ENCODE results near the gene RTN3. TPM values are rescaled to one million over a fixed set of nuclear protein-coding genes. Genes with fewer than 3 reads are reported as not detected.

RTN3 gene
- total and polyA plus RNA-seq, 4 donors: 42.4 to 89.4 (median 76.6) TPM

DNA sequence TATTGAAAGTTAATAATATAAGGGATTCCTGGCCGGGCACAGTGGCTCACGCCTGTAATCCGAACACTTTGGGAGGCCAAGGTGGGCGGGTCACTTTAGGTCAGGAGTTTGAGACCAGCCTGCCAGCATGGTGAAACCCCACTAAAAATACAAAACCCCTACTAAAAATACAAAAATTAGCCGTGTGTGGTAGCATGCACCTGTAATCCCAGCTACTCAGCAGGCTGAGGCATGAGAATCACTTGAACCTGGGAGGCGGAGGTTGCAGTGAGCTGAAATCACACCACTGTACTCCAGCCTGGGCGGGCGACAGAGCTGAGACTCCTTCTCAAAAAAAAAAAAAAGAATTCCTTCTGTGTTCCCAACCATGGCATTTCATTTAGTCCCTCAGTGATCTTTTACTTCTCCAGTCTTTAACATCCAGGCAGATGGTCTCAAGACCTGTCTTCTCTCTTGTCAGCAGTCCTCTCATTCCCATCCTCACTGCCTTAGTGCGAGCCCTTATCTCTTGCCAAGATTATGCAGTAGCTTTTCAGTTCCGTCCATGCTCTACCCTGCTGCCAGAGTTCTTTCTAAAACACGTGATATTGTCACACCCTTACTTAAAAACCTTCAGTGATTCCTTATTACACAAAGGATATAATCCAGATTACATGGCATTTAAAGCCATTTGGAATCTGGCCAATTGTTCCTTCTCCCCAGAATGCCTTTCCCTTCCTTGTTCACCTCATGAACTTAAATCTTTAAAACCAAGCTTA is 17.9 kb downstream of the RTN3 start:
- no peak for DNase-seq
- no peaks in the 10 kb centered on the region for H3K9me3 ChIP-seq (ENCODE audit: control insufficient read depth, low read length)
- 65 to 69% methylated on average over 11 of the region's 11 CpGs for WGBS, 2 donors
- H3K4me3 ChIP-seq (ENCODE audit: low read length in 2 of 2): no peak overlapping the region
- peaks cover 0 to 8% of the 10 kb centered on the region in 2 donors for H3K4me1 ChIP-seq (ENCODE audit: control insufficient read depth in 1 of 2, insufficient read depth in 2 of 2, low read length in 2 of 2)
- no peaks in the 10 kb centered on the region for H3K36me3 ChIP-seq (ENCODE audit: control insufficient read depth in 1 of 2, insufficient read depth in 2 of 2, low read length in 1 of 2)
- intact Hi-C loops (cut with DNase I): no loop called here
- H3K27ac ChIP-seq (ENCODE audit: low read depth in 1 of 2, low read length in 2 of 2): no peak overlapping the region
- no peak for ATAC-seq (ENCODE audit: low FRiP score)
- no peaks in the 10 kb centered on the region for H3K27me3 ChIP-seq (ENCODE audit: control insufficient read depth in 1 of 2, insufficient read depth in 2 of 2, low read length in 1 of 2)

GRCh38 chr11:63699896-63700295 is 18.6 kb downstream of the RTN3 start:
- no peaks in the 10 kb centered on the region for H3K9me3 ChIP-seq (ENCODE audit: control insufficient read depth, low read length)
- H3K4me3 ChIP-seq (ENCODE audit: low read length in 2 of 2): no peak overlapping the region
- no peak overlapping the region for H3K27ac ChIP-seq (ENCODE audit: low read depth in 1 of 2, low read length in 2 of 2)
- H3K27me3 ChIP-seq (ENCODE audit: control insufficient read depth in 1 of 2, insufficient read depth in 2 of 2, low read length in 1 of 2): no peaks in the 10 kb centered on the region
- intact Hi-C loops (cut with DNase I): no loop called here
- ATAC-seq (ENCODE audit: low FRiP score) (no peak), DNase-seq (no peak)
- no peaks in the 10 kb centered on the region for H3K36me3 ChIP-seq (ENCODE audit: control insufficient read depth in 1 of 2, insufficient read depth in 2 of 2, low read length in 1 of 2)
- peaks cover 0 to 8% of the 10 kb centered on the region in 2 donors for H3K4me1 ChIP-seq (ENCODE audit: control insufficient read depth in 1 of 2, insufficient read depth in 2 of 2, low read length in 2 of 2)
- WGBS, 2 donors: 87 to 98% methylated on average over 1 of the region's 1 CpG

- H3K27me3 ChIP-seq (ENCODE audit: control insufficient read depth in 1 of 2, insufficient read depth in 2 of 2, low read length in 1 of 2): no peaks in the 10 kb centered on the region
- intact Hi-C loops (cut with DNase I): no loop called here
These were observed 24.2 kb downstream of the RTN3 start for GRCh38 chr11:63705526-63705925.

DNA sequence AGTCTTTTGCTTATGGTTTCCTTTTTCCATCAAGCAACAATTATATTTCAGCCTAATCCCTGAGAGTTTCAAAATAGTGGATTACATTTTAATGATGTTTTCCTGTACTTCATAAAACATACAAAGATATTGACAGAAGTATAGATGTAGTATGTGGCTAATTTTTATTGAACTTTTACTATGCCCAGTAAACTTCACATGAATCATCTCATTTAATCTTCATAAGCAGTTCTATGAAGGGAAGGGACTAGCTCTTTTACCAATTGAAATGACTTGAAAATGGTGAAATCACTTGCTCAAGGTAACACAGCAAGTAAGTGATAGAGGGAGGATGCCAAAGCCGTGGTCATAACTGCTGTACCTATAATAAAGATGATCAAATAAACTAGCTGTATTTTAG is 27.5 kb downstream of the RTN3 start:
- Histone ChIP-seq H3K4me1 (ENCODE audit: control insufficient read depth in 1 of 2, insufficient read depth in 2 of 2, low read length in 2 of 2) (peaks cover 0 to 1% of the 10 kb centered on the region in 2 donors), H3K27me3 (ENCODE audit: control insufficient read depth in 1 of 2, insufficient read depth in 2 of 2, low read length in 1 of 2) (no peaks in the 10 kb centered on the region), H3K27ac (ENCODE audit: low read depth in 1 of 2, low read length in 2 of 2) (no peak overlapping the region), H3K9me3 (ENCODE audit: control insufficient read depth, low read length) (no peaks in the 10 kb centered on the region), H3K36me3 (ENCODE audit: control insufficient read depth in 1 of 2, insufficient read depth in 2 of 2, low read length in 1 of 2) (no peaks in the 10 kb centered on the region), H3K4me3 (ENCODE audit: low read length in 2 of 2) (no peak overlapping the region)
- no peak for DNase-seq
- no peak for ATAC-seq (ENCODE audit: low FRiP score)
- intact Hi-C loops (cut with DNase I): no loop called here
- 95 to 97% methylated on average over 1 of the region's 1 CpG for WGBS, 2 donors

More at GRCh38 chr11:63705526-63705925, 24.2 kb downstream of the RTN3 start:
- H3K27ac ChIP-seq (ENCODE audit: low read depth in 1 of 2, low read length in 2 of 2): no peak overlapping the region
- DNase-seq (no peak), ATAC-seq (ENCODE audit: low FRiP score) (no peak)
- peaks cover 0 to 1% of the 10 kb centered on the region in 2 donors for H3K4me1 ChIP-seq (ENCODE audit: control insufficient read depth in 1 of 2, insufficient read depth in 2 of 2, low read length in 2 of 2)
- H3K4me3 ChIP-seq (ENCODE audit: low read length in 2 of 2): no peak overlapping the region
- H3K36me3 ChIP-seq (ENCODE audit: control insufficient read depth in 1 of 2, insufficient read depth in 2 of 2, low read length in 1 of 2): no peaks in the 10 kb centered on the region
- no peaks in the 10 kb centered on the region for H3K9me3 ChIP-seq (ENCODE audit: control insufficient read depth, low read length)
- WGBS, 2 donors: 8 to 10% methylated on average over 2 of the region's 2 CpGs

DNA sequence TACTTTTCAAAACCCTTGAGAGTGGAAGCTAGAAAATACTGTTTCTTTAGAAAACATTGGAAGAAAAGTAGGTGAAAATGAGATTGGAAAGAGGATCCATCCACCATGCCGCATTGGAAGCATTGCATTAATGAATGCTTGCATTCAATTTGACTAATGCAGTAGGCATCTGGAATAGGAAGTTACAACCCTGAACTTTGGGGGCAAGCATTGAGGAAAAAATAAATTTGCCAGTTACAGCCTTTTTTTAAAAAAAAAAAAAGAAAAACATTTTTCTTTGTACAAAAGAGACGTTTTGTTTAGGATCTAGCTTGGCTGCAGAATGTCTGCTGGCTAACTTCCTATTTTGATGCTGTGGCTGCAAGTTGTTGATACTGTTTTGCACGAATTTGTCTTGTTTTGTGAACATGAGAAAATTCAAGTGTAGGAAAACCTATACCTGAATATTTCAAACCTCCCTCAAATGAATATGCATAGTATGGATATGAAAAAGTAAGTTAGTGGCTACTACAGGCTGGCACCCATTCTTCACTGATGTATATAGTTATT is 28.1 kb downstream of the RTN3 start:
- 26% methylated on average over 3 of the region's 3 CpGs for WGBS, 2 donors
- DNase-seq: no peak
- intact Hi-C loops (cut with DNase I): no loop called here

DNA sequence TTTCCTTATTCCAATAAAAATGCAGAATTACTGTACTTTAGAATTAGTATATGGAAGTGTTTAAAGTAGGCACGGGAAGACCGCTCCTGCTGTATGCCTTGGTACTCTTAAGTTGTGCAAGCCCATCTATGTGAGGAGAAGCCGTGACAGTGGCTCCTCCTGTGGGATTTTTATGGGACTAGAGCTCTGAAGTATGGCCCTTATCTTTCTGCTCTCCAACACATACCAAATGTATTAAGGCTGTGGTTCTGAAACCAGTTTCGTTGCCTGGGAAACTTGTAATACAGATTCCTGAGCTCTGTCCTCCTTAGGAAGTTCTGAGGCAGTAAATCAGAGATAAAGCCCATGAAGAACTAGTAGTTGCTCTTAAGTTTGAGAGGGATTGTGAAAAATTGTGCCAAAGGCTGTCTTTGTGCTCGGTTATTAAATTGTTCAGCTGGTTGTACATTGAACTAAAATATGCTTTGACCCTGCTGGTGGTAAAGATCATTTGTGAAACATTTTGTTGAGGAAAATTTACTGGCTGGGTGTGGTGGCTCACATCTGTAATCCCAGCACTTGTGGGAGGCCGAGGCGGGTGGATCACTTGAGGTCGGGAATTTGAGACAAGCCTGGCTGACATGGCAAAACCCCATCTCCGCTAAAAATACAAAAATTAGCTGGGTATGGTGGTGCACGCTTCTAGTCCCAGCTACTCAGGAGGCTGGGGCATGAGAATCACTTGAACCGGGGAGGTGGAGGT is 29.3 kb downstream of the RTN3 start:
- H3K9me3 ChIP-seq (ENCODE audit: control insufficient read depth, low read length): no peaks in the 10 kb centered on the region

More for the DNA sequence above, 28.1 kb downstream of the RTN3 start:
- no peaks in the 10 kb centered on the region for H3K9me3 ChIP-seq (ENCODE audit: control insufficient read depth, low read length)
- H3K36me3 ChIP-seq (ENCODE audit: control insufficient read depth in 1 of 2, insufficient read depth in 2 of 2, low read length in 1 of 2): no peaks in the 10 kb centered on the region
- H3K27me3 ChIP-seq (ENCODE audit: control insufficient read depth in 1 of 2, insufficient read depth in 2 of 2, low read length in 1 of 2): no peaks in the 10 kb centered on the region
- no peak overlapping the region for H3K4me3 ChIP-seq (ENCODE audit: low read length in 2 of 2)
- ATAC-seq (ENCODE audit: low FRiP score): no peak
- peaks cover 0 to 1% of the 10 kb centered on the region in 2 donors for H3K4me1 ChIP-seq (ENCODE audit: control insufficient read depth in 1 of 2, insufficient read depth in 2 of 2, low read length in 2 of 2)
- H3K27ac ChIP-seq (ENCODE audit: low read depth in 1 of 2, low read length in 2 of 2): no peak overlapping the region

GRCh38 chr11:63711838-63712237 is 30.5 kb downstream of the RTN3 start:
- H3K4me3 ChIP-seq (ENCODE audit: low read length in 2 of 2): no peak overlapping the region
- ATAC-seq (ENCODE audit: low FRiP score) (no peak), DNase-seq (no peak)
- H3K27ac ChIP-seq (ENCODE audit: low read depth in 1 of 2, low read length in 2 of 2): no peak overlapping the region
- H3K4me1 ChIP-seq (ENCODE audit: control insufficient read depth in 1 of 2, insufficient read depth in 2 of 2, low read length in 2 of 2): peaks cover 0 to 1% of the 10 kb centered on the region in 2 donors
- WGBS, 2 donors: 91 to 92% methylated on average over 6 of the region's 6 CpGs
- no peaks in the 10 kb centered on the region for H3K27me3 ChIP-seq (ENCODE audit: control insufficient read depth in 1 of 2, insufficient read depth in 2 of 2, low read length in 1 of 2)
- no peaks in the 10 kb centered on the region for H3K36me3 ChIP-seq (ENCODE audit: control insufficient read depth in 1 of 2, insufficient read depth in 2 of 2, low read length in 1 of 2)
- intact Hi-C loops (cut with DNase I): no loop called here
- H3K9me3 ChIP-seq (ENCODE audit: control insufficient read depth, low read length): no peaks in the 10 kb centered on the region

More for the DNA sequence above, 29.3 kb downstream of the RTN3 start:
- H3K4me1 ChIP-seq (ENCODE audit: control insufficient read depth in 1 of 2, insufficient read depth in 2 of 2, low read length in 2 of 2): peaks cover 0 to 1% of the 10 kb centered on the region in 2 donors
- DNase-seq (no peak), ATAC-seq (ENCODE audit: low FRiP score) (no peak)
- H3K27ac ChIP-seq (ENCODE audit: low read depth in 1 of 2, low read length in 2 of 2): no peak overlapping the region
- intact Hi-C loops (cut with DNase I): no loop called here
- H3K36me3 ChIP-seq (ENCODE audit: control insufficient read depth in 1 of 2, insufficient read depth in 2 of 2, low read length in 1 of 2): no peaks in the 10 kb centered on the region
- 68 to 69% methylated on average over 11 of the region's 11 CpGs for WGBS, 2 donors
- no peaks in the 10 kb centered on the region for H3K27me3 ChIP-seq (ENCODE audit: control insufficient read depth in 1 of 2, insufficient read depth in 2 of 2, low read length in 1 of 2)
- H3K4me3 ChIP-seq (ENCODE audit: low read length in 2 of 2): no peak overlapping the region

GRCh38 chr11:63713766-63714165 is 32.5 kb downstream of the RTN3 start:
- intact Hi-C loops (cut with DNase I): no loop called here
- 60 to 66% methylated on average over 2 of the region's 2 CpGs for WGBS, 2 donors
- H3K27ac ChIP-seq (ENCODE audit: low read depth in 1 of 2, low read length in 2 of 2): no peak overlapping the region
- no peak overlapping the region for H3K4me3 ChIP-seq (ENCODE audit: low read length in 2 of 2)
- DNase-seq (no peak), ATAC-seq (ENCODE audit: low FRiP score) (no peak)
- H3K27me3 ChIP-seq (ENCODE audit: control insufficient read depth in 1 of 2, insufficient read depth in 2 of 2, low read length in 1 of 2): no peaks in the 10 kb centered on the region
- H3K9me3 ChIP-seq (ENCODE audit: control insufficient read depth, low read length): no peaks in the 10 kb centered on the region
- peaks cover 0 to 1% of the 10 kb centered on the region in 2 donors for H3K4me1 ChIP-seq (ENCODE audit: control insufficient read depth in 1 of 2, insufficient read depth in 2 of 2, low read length in 2 of 2)
- no peaks in the 10 kb centered on the region for H3K36me3 ChIP-seq (ENCODE audit: control insufficient read depth in 1 of 2, insufficient read depth in 2 of 2, low read length in 1 of 2)

All from aorta (tissue), 5 donors.